CD4-positive, alpha-beta T cell (primary cell): ENCODE results near the gene SYNE1. TPM values are rescaled to one million over a fixed set of nuclear protein-coding genes. Genes with fewer than 3 reads are reported as not detected.

Experiments
- ATAC-seq: fragments of 200-7000 bp; cut with Tn5 transposase; one replicate; pipeline ENCODE4 v1.10.0; 2022; ENCODE audit warnings: mild to moderate bottlenecking; ENCODE audit not compliant: poor library complexity
- CTCF ChIA-PET: fragments of 350-600 bp; sonication (Branson Sonifier 250); formaldehyde crosslinking; loops from one replicate; lab custom pipeline; 2021; ENCODE audit warnings: antibody characterized with exemption, inconsistent platforms; lab: Charles Lee
- POLR2A ChIA-PET: fragments of 350-600 bp; sonication (Branson Sonifier 250); formaldehyde crosslinking; loops from one replicate; lab custom pipeline; 2021; ENCODE audit warnings: antibody characterized with exemption, inconsistent platforms; lab: Charles Lee
- DNase-seq, 14 experiments: peaks; one replicate each; pipeline ENCODE4 v3.0.0-alpha.2; 2013 to 2020; ENCODE audit warnings: mixed read lengths in 2 of 14
- H3K27ac ChIP-seq, 2 donors: one replicate each; pipeline versions ENCODE4 v1.5.1 to v1.7.0; 2013; ENCODE audit warnings: low read length in 2 of 2, low read depth in 1 of 2, mild to moderate bottlenecking in 1 of 2
- H3K27me3 ChIP-seq, 2 experiments: 1 replicate in 1 of 2; 2 replicates in 1 of 2; pipeline versions ENCODE4 v1.6.1 to v1.7.0; 2013; ENCODE audit warnings: low read length in 2 of 2, control low read depth in 1 of 2, mild to moderate bottlenecking in 1 of 2, moderate library complexity in 1 of 2; ENCODE audit not compliant: insufficient read depth in 2 of 2, control insufficient read depth in 1 of 2
- H3K36me3 ChIP-seq: one replicate; pipeline ENCODE4 v1.6.1; 2013; ENCODE audit warnings: low read length, control low read depth; ENCODE audit not compliant: insufficient read depth
- H3K4me1 ChIP-seq: one replicate; pipeline ENCODE4 v1.6.1; 2013; ENCODE audit warnings: low read length, control low read depth; ENCODE audit not compliant: insufficient read depth
- H3K4me3 ChIP-seq: one replicate; pipeline ENCODE4 v1.5.1; 2013; ENCODE audit warnings: mild to moderate bottlenecking, low read length, moderate library complexity
- H3K9me3 ChIP-seq, 2 experiments: 1 replicate in 1 of 2; 2 replicates in 1 of 2; pipeline versions ENCODE4 v1.6.1 to v1.7.0; 2013; ENCODE audit warnings: low read length in 2 of 2, mild to moderate bottlenecking in 2 of 2, control low read depth in 1 of 2, moderate library complexity in 1 of 2; ENCODE audit not compliant: control insufficient read depth in 1 of 2, insufficient read depth in 1 of 2
- H3K27ac Mint-ChIP-seq: one replicate; pipeline ENCODE4 v1.8.0; 2020; ENCODE audit warnings: mixed read lengths
- H3K27me3 Mint-ChIP-seq: one replicate; pipeline ENCODE4 v1.8.0; 2021; ENCODE audit warnings: mixed read lengths
- H3K36me3 Mint-ChIP-seq: one replicate; pipeline ENCODE4 v1.8.0; 2021; ENCODE audit warnings: low read depth, mixed read lengths
- H3K4me1 Mint-ChIP-seq: one replicate; pipeline ENCODE4 v1.8.0; 2021; ENCODE audit warnings: low read depth, mixed read lengths
- H3K4me3 Mint-ChIP-seq: one replicate; pipeline ENCODE4 v1.8.0; 2020; ENCODE audit warnings: mild to moderate bottlenecking, mixed read lengths
- H3K9me3 Mint-ChIP-seq: one replicate; pipeline ENCODE4 v1.8.0; 2020; ENCODE audit warnings: mixed read lengths
- intact Hi-C, 2 experiments: fragments of 100-400 bp; cut with DNase I in 1 of 2; cut with micrococcal nuclease in 1 of 2; formaldehyde crosslinking; loops; one replicate each; pipeline versions ENCODE4 v1.15.1 to v1.9.0; 2023 to 2025; cut with DNase I, micrococcal nuclease
- total RNA-seq, 174 experiments: library from RNA in 2 of 174; stranded (reverse) in 2 of 174; gene quantifications; one replicate each; pipeline ENCODE4 v1.2.3 and lab custom pipeline; 2021 to 2026
- TF ChIP-seq, protein P1 (sequence below): fragments of 200-600 bp; IDR thresholded peaks from one replicate; pipeline ENCODE4 v1.8.0; 2022; ENCODE audit warnings: antibody characterized with exemption, mild to moderate bottlenecking

SYNE1 gene
- total RNA-seq, 2 experiments from 2014 or later = 94.9 to 108 TPM

DNA sequence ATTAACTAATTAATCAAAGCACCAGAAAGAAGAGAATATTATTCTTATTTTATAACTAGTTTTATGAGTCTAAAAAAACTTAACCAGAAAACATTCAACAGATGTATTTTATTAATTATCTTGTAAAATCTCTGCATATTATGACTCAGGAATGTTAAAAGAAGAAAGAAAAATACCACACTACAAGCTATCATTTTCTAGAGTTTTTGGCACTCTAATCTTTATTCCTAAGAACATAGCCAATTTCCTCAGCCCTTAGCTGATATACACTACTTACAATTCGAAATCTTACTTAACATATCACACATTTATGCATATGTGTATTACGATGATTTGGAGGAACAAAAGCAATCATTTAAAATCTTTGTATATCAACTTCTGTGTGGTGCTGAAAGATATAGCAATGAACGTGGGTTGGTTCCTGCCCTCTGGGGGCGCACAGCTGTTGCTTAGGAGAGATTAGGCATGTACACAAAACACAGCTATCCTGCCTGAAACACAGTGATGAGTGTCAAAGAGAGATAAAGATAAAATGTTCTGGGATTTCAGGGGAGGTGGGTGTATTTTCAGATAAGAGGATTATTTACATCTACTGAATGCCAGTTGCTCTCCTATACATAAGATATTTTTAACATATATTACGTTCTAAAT lies 404.5 kb downstream of the SYNE1 start:
- Mint-ChIP-seq H3K4me1 (peaks cover 28% of the 10 kb centered on the region), H3K27me3 (no peaks in the 10 kb centered on the region), H3K36me3 (peaks cover 87% of the 10 kb centered on the region), H3K9me3 (no peaks in the 10 kb centered on the region), H3K4me3 (peak overlapping the region; percentile 78), H3K27ac (peak overlapping the region; percentile 82)
- ChIA-PET POLR2A (interaction anchor here (1.1 to 2.5 kb wide), 4 partner anchors 15 to 73 kb away, joined by 3 to 37 read pairs (median 6); no protein-coding TSS in a partner anchor), CTCF (interaction anchor here (1.0 kb wide), 1 partner anchor 21 kb away, joined by 3 read pairs; no protein-coding TSS in a partner anchor)
- Histone ChIP-seq H3K36me3 (peaks cover 74% of the 10 kb centered on the region), H3K9me3 (no peaks in the 10 kb centered on the region), H3K4me3 (no peak overlapping the region), H3K27ac (no peak overlapping the region), H3K27me3 (no peaks in the 10 kb centered on the region), H3K4me1 (peaks cover 16% of the 10 kb centered on the region)
- intact Hi-C loops = loop anchor here in 1 of 2 experiments (2.0 kb wide), 1 partner anchor 48 kb away; no protein-coding TSS in a partner anchor
- ATAC-seq = peak; percentile 56
- TF ChIP-seq, protein P1, sequence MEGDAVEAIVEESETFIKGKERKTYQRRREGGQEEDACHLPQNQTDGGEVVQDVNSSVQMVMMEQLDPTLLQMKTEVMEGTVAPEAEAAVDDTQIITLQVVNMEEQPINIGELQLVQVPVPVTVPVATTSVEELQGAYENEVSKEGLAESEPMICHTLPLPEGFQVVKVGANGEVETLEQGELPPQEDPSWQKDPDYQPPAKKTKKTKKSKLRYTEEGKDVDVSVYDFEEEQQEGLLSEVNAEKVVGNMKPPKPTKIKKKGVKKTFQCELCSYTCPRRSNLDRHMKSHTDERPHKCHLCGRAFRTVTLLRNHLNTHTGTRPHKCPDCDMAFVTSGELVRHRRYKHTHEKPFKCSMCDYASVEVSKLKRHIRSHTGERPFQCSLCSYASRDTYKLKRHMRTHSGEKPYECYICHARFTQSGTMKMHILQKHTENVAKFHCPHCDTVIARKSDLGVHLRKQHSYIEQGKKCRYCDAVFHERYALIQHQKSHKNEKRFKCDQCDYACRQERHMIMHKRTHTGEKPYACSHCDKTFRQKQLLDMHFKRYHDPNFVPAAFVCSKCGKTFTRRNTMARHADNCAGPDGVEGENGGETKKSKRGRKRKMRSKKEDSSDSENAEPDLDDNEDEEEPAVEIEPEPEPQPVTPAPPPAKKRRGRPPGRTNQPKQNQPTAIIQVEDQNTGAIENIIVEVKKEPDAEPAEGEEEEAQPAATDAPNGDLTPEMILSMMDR = no peak
- DNase-seq = peak in 6 of 14 experiments; percentile 5 to 32 (median 19)

DNA sequence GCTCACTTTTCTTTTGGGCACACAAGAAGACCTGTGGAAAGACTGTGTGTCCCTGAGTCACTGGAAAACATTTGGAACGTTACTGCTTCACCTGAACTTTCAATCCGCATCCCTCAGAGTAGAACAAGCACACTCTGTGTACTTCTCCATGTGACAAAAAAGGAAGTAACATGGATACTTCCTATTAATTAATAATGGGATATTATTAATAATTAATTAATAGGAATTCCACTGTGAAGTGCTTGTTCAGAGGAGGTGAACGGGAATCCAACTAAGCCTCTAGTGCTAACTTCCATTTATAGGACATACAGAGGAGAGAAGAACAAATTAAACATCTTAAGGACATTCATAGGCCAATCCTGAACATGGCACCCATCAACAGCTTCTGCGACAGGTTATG lies 407.8 kb downstream of the SYNE1 start:
- Histone ChIP-seq H3K4me3 (no peak overlapping the region), H3K27ac (no peak overlapping the region), H3K9me3 (no peaks in the 10 kb centered on the region), H3K36me3 (peaks cover 70% of the 10 kb centered on the region), H3K27me3 (no peaks in the 10 kb centered on the region), H3K4me1 (peaks cover 15% of the 10 kb centered on the region)
- Mint-ChIP-seq H3K4me3 (no peak overlapping the region), H3K27me3 (no peaks in the 10 kb centered on the region), H3K9me3 (no peaks in the 10 kb centered on the region), H3K4me1 (peaks cover 22% of the 10 kb centered on the region), H3K27ac (no peak overlapping the region), H3K36me3 (peaks cover 79% of the 10 kb centered on the region)
- POLR2A ChIA-PET = interaction anchor here (2.5 kb wide), 1 partner anchor 44 kb away, joined by 9 read pairs; no protein-coding TSS in a partner anchor
- CTCF ChIA-PET = no interaction called here
- DNase-seq (no peak), ATAC-seq (no peak)
- TF ChIP-seq, protein P1 = no peak
- intact Hi-C loops = no loop called here

DNA sequence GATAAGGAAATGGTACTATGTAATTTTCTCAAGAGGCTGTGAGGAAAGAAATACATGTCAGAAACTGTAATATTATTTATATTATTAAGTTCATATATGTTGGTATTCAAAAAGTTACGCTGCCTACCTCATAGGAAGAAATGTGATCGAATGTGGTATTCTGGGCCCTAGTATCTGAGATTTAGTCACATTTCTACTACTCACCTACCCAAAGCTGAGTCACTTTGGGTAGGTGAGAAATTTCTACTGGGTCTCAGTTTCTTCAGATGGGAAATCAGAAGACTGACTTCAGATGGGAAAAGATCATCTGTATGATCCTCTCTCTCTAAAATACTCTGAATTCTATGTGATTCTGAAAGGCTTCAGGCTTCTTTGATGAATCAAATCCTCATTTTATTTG lies 411.0 kb downstream of the SYNE1 start:
- CTCF ChIA-PET = no interaction called here
- no peak overlapping the region for H3K27ac Mint-ChIP-seq
- no peak overlapping the region for H3K4me3 Mint-ChIP-seq
- no peaks in the 10 kb centered on the region for H3K4me1 ChIP-seq
- intact Hi-C loops = no loop called here
- DNase-seq (no peak), ATAC-seq (no peak)
- H3K9me3 ChIP-seq = peaks cover 8 to 18% of the 10 kb centered on the region in 2 experiments
- POLR2A ChIA-PET = interaction anchor here (0.6 kb wide), 2 partner anchors 14 to 30 kb away, joined by 3 read pairs; no protein-coding TSS in a partner anchor
- TF ChIP-seq, protein P1 = no peak
- H3K9me3 Mint-ChIP-seq = no peaks in the 10 kb centered on the region
- peaks cover 82% of the 10 kb centered on the region for H3K36me3 Mint-ChIP-seq
- H3K36me3 ChIP-seq = peaks cover 75% of the 10 kb centered on the region
- H3K27me3 ChIP-seq = no peaks in the 10 kb centered on the region
- H3K27ac ChIP-seq = no peak overlapping the region
- no peak overlapping the region for H3K4me3 ChIP-seq
- H3K27me3 Mint-ChIP-seq = no peaks in the 10 kb centered on the region
- no peaks in the 10 kb centered on the region for H3K4me1 Mint-ChIP-seq
